Keratinocyte (primary cell): Measurements from ENCODE around the gene RAB11FIP2.

Source experiments
- CTCF ChIP-seq, 3 experiments: IDR thresholded peaks in 1 of 3; conservative IDR thresholded peaks in 1 of 3; optimal IDR thresholded peaks in 1 of 3; 2 replicates in 2 of 3; 3 replicates in 1 of 3; pipeline versions ENCODE3 to v1.5.1; 2011; ENCODE audit warnings: low read length in 3 of 3, mild to moderate bottlenecking in 3 of 3, moderate library complexity in 2 of 3, control low read depth in 1 of 3, inconsistent platforms in 1 of 3; ENCODE audit not compliant: insufficient read depth in 2 of 3; ENCODE audit errors: extremely low read depth in 1 of 3
- EZH2 ChIP-seq: IDR thresholded peaks from one replicate; pipeline ENCODE4 v1.6.1; 2012; ENCODE audit warnings: inconsistent platforms, mild to moderate bottlenecking, low read length, moderate library complexity

- TF ChIP-seq CTCF (optimal IDR thresholded peaks at IDR 0.05 in 1 of 3, IDR thresholded peaks at IDR 0.05 in 1 of 3, conservative IDR thresholded peaks at IDR 0.05 in 1 of 3; ENCODE audit: extremely low read depth in 1 of 3, insufficient read depth in 2 of 3, low read length in 3 of 3) (no peak), EZH2 (no peak)
Observed at GRCh38 chr10:118017071-118017740, 29.5 kb downstream of the RAB11FIP2 start.
